Measurements from ENCODE around the gene PPP2R1B.

DNA sequence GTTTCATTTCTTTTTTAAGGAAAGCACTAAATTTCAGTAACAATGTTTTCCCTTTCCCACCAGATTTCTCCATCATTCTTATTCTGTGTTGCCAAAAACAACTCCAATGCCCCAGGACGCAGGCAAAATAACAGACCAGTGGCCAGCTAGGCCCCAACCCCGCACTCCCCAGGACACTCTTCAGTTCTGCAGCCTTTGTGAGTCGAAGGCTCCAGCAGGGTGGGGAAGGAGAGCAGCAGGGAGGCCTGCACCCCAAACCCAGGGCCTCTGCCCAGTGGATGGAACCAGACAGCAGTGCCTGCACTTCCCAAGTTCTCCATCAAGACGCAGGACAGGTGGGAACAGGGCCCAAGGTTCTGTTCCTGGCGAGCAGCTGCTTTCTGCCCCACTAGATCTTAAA, 34.4 kb downstream of the PPP2R1B start:
- TF ChIP-seq EP300 (IDR thresholded peaks at IDR 0.05) (no peak), REST (IDR thresholded peaks at IDR 0.05) (no peak), PHF8 (IDR thresholded peaks at IDR 0.05; ENCODE audit: borderline replicate concordance, low read depth) (no peak), CTCF (IDR thresholded peaks at IDR 0.05) (no peak), TFCP2L1 (CRISPR knock-in tag; IDR thresholded peaks at IDR 0.05) (no peak), USF2 (IDR thresholded peaks at IDR 0.05) (no peak), POLR2A (IDR thresholded peaks at IDR 0.05; ENCODE audit: low read length) (no peak), GATA3 (IDR thresholded peaks at IDR 0.05; ENCODE audit: borderline replicate concordance) (no peak), NFE2L2 (conservative IDR thresholded peaks at IDR 0.05; ENCODE audit: low read length) (no peak), ZC3H11A (IDR thresholded peaks at IDR 0.05) (no peak), MAZ (IDR thresholded peaks at IDR 0.05; ENCODE audit: borderline replicate concordance, low read depth, low read length) (no peak), SREBF2 (IDR thresholded peaks at IDR 0.05) (no peak), HEYL (CRISPR knock-in tag; IDR thresholded peaks at IDR 0.05) (no peak)
- TF ChIP-seq, protein P1, sequence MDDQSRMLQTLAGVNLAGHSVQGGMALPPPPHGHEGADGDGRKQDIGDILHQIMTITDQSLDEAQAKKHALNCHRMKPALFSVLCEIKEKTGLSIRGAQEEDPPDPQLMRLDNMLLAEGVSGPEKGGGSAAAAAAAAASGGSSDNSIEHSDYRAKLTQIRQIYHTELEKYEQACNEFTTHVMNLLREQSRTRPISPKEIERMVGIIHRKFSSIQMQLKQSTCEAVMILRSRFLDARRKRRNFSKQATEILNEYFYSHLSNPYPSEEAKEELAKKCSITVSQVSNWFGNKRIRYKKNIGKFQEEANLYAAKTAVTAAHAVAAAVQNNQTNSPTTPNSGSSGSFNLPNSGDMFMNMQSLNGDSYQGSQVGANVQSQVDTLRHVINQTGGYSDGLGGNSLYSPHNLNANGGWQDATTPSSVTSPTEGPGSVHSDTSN (IDR thresholded peaks at IDR 0.05) = no peak

Measured in A549 (cell line).